RWPE1 (cell line): Measurements from ENCODE around the gene DMXL1.

ENCODE experiments used
- CTCF ChIA-PET: fragments of 350-600 bp; sonication (Branson Sonifier 250); formaldehyde crosslinking; extraction: SDS; loops from one replicate; lab custom pipeline; 2021; lab: Yijun Ruan, JAX
- POLR2A ChIA-PET: fragments of 400-600 bp; formaldehyde crosslinking; extraction: SDS; loops from one replicate; lab custom pipeline; 2020; ENCODE audit warnings: antibody characterized with exemption; ENCODE audit not compliant: low non-redundant PET; lab: Yijun Ruan, JAX
- DNase-seq: peaks from one replicate; pipeline ENCODE4 v3.0.0; 2012; ENCODE audit warnings: low spot score
- H3K27ac ChIP-seq: fragments of 450-650 bp; 2 replicates; pipeline ENCODE4 v1.5.1; 2017
- TF ChIP-seq, protein P1 (sequence below): fragments of 450-650 bp; conservative IDR thresholded peaks from 2 replicates; pipeline ENCODE4 v1.5.1; 2017; ENCODE audit warnings: low read depth, mild to moderate bottlenecking

The DMXL1 gene

DNA sequence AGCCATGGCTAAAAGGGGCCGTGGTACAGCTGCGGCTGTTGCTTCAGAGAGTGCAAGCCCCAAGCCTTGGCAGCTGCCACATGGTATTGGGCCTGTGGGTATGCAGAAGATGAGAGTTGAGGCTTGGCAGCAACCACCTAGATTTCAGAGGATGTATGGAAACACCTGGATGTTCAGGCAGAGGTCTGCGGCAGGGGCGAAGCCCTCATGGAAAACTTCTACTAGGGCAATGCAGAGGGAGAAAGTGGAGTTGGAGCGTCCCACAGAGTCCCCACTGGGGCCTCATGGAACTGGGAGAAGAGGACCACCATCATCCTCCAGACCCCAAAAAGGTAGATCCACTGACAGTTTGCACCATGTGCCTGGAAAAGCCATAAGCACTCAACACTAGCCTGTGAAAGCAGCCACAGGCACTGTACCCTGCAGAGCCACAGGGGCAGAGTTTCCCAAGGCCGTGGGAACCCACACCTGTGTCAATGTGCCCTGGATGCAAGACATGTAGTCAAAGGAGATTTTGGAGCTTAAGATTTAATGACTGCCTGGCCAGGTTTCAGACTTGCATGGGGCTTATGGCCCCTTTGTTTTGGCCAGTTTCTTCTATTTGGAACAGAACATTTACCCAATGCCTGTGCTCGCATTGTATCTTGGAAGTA, 65.9 kb downstream of the DMXL1 start:
- no peak overlapping the region for H3K27ac ChIP-seq
- ChIA-PET POLR2A (no interaction called here), CTCF (interaction anchor here (0.8 kb wide), 1 partner anchor 11 kb away, joined by 3 read pairs; no protein-coding TSS in a partner anchor)
- DNase-seq = no peak
- TF ChIP-seq, protein P1, sequence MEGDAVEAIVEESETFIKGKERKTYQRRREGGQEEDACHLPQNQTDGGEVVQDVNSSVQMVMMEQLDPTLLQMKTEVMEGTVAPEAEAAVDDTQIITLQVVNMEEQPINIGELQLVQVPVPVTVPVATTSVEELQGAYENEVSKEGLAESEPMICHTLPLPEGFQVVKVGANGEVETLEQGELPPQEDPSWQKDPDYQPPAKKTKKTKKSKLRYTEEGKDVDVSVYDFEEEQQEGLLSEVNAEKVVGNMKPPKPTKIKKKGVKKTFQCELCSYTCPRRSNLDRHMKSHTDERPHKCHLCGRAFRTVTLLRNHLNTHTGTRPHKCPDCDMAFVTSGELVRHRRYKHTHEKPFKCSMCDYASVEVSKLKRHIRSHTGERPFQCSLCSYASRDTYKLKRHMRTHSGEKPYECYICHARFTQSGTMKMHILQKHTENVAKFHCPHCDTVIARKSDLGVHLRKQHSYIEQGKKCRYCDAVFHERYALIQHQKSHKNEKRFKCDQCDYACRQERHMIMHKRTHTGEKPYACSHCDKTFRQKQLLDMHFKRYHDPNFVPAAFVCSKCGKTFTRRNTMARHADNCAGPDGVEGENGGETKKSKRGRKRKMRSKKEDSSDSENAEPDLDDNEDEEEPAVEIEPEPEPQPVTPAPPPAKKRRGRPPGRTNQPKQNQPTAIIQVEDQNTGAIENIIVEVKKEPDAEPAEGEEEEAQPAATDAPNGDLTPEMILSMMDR = no peak

DNA sequence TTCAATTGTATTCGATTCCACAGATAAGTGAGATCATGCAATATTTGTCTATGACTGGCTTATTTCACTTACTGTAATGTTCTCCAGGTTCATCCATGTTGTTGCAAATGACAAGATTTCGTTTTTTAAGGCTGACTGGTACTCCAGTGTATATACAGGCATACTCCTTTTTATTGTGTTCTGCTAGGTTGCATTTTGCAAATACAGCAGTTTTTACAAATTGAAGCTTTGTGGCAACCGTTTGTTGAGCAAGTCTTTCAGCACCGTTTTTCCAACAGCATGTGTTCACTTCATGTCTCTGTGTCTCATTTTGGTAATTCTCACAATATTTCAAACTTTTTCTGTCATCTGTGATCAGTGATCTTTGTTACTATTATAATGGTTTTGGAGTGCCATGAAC, 82.7 kb downstream of the DMXL1 start:
- CTCF ChIA-PET = no interaction called here
- TF ChIP-seq, protein P1 = no peak
- POLR2A ChIA-PET = no interaction called here
- no peak overlapping the region for H3K27ac ChIP-seq
- DNase-seq = no peak

DNA sequence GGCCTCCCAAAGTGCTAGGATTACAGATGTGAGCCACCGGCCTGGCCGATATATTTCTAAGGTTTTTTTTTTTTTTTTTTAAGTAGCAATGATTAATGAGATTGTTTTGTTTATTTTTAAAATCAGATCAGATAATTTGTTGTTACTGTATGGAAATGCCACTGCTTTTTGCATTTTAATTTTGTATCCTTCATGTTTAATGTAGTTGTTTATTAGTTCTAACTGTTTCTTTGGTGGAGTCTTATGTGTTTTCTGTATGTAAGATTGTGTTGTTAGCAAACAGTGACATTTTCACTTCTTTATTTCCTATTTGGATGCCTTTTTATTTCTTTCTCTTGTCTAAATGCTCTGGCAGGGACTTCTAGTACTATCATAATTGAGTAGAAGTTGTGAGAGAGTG, 87.3 kb downstream of the DMXL1 start:
- CTCF ChIA-PET = interaction anchor here (0.8 kb wide), 1 partner anchor 254 kb away, joined by 3 read pairs; no protein-coding TSS in a partner anchor
- POLR2A ChIA-PET = no interaction called here
- no peak overlapping the region for H3K27ac ChIP-seq
- DNase-seq = no peak
- TF ChIP-seq, protein P1 = no peak

DNA sequence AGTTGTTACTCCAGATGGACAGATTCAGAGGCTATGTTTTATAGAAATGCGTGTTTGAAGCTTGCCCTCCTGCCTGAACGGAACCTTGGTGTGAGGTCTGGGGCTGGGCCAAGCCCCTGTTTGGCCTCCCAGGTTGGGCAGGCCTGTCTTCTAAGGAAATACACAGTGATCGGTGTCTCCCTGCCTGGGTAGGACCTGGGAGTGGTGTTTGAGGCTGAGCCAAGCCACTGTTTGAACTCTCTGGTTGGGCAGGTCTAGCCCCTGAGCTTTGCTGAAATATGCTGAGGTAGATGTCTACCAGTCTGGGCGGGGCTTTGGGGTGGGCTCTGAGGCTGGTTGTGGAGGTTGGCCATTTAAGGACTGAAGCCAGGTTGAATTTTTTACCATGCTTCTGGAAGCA, 90.5 kb downstream of the DMXL1 start:
- TF ChIP-seq, protein P1 = no peak
- H3K27ac ChIP-seq = no peak overlapping the region
- DNase-seq = no peak
- ChIA-PET CTCF (no interaction called here), POLR2A (no interaction called here)

DNA sequence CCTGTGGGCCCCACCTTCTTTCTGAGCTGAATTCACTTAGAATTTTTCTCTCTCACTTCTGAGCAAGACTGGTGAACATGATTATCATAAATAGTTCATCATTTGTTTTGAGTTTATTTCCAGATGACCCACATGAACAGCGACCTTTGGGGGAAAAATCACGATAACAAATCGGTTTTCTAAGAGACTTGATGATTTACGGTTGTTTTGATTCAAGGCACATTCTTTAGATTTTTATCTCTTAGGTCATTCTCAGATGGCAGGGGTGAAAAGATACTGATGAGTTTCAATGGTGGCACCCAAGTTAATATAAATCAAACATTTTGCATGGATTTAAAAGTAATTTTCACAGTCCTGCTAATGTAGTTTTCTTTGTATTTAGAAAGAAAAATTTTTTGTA, 95.1 kb downstream of the DMXL1 start:
- H3K27ac ChIP-seq = no peak overlapping the region
- POLR2A ChIA-PET = no interaction called here
- no peak for DNase-seq
- CTCF ChIA-PET = interaction anchor here (0.7 kb wide), 1 partner anchor 23 kb away, joined by 4 read pairs; no protein-coding TSS in a partner anchor
- TF ChIP-seq, protein P1 = no peak

DNA sequence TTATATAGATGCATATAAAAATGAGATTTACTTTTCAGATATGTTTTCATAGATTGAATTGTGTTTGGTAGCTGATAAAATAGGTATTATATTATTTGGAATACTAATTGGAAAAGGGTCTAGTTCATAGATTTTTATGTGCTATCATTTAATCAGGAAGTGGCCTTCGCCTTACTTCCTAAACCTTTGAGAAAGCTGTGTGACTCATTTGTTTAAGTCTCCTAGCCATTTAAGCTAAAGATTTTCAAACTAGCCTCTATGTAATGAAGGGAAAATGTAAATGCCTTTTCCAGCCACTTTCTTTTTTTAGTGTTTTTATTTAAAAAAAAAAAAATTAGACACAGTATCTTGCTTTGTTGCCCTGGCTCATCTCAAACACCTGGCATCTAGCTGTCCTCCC, 97.5 kb downstream of the DMXL1 start:
- DNase-seq = no peak
- H3K27ac ChIP-seq = no peak overlapping the region
- TF ChIP-seq, protein P1 = no peak
- ChIA-PET CTCF (no interaction called here), POLR2A (no interaction called here)
